ENCODE results near the gene P2RY6.
"Not testable (repeated sequence)": the region's sequence is repeated elsewhere in the genome, so short reads cannot be mapped to it uniquely, and the experiment has no call there.

The P2RY6 gene

GRCh38 chr11:73271936-73272679 lies at the start of gene P2RY6:
Gene P2RY6 (plus strand): TSS chr11:73272338. CDS start chr11:73296519, 24,181 bp downstream.
- peak; percentile 34 for DNase-seq

- no peak for DNase-seq
These were observed 48.0 kb upstream of the P2RY6 start for GRCh38 chr11:73223998-73224730.

GRCh38 chr11:73225001-73225686 lies 47.0 kb upstream of the P2RY6 start:
- no peak for DNase-seq

- no peak for DNase-seq
These were observed 46.3 kb upstream of the P2RY6 start for GRCh38 chr11:73225851-73226250.

GRCh38 chr11:73226297-73227006 lies 45.7 kb upstream of the P2RY6 start:
- no peak for DNase-seq

GRCh38 chr11:73227571-73228211 lies 44.4 kb upstream of the P2RY6 start:
- DNase-seq = peak; percentile 84

- no peak for DNase-seq
These were observed 43.6 kb upstream of the P2RY6 start for GRCh38 chr11:73228268-73229134.

GRCh38 chr11:73229321-73229895 lies 42.7 kb upstream of the P2RY6 start:
- no peak for DNase-seq

- DNase-seq = no peak
These were observed 42.0 kb upstream of the P2RY6 start for GRCh38 chr11:73229896-73230875.

- DNase-seq = no peak
These were observed 41.2 kb upstream of the P2RY6 start for GRCh38 chr11:73230931-73231330.

- not testable (repeated sequence) for DNase-seq
These were observed 39.7 kb upstream of the P2RY6 start for GRCh38 chr11:73232487-73232886.

- DNase-seq = no peak
These were observed 38.9 kb upstream of the P2RY6 start for GRCh38 chr11:73233211-73233610.

GRCh38 chr11:73233692-73234470 lies 38.3 kb upstream of the P2RY6 start:
- no peak for DNase-seq

- DNase-seq = no peak
These were observed 37.5 kb upstream of the P2RY6 start for GRCh38 chr11:73234471-73235181.

- DNase-seq = no peak
These were observed 36.8 kb upstream of the P2RY6 start for GRCh38 chr11:73235236-73235786.

GRCh38 chr11:73236205-73236765 lies 35.9 kb upstream of the P2RY6 start:
- no peak for DNase-seq

- no peak for DNase-seq
These were observed 35.3 kb upstream of the P2RY6 start for GRCh38 chr11:73236854-73237253.

Measured in DMS153 (cell line).